HepG2 (cell line): ENCODE data around the gene TTC28. TPM values are rescaled to one million over a fixed set of nuclear protein-coding genes. Genes with fewer than 3 reads are reported as not detected.

Experiments
- ATAC-seq: fragments of 200-7000 bp; cut with Tn5 transposase; 3 replicates; pipeline ENCODE4 v1.9.1; 2020; ENCODE audit warnings: mild to moderate bottlenecking, moderate library complexity
- BruUV-seq: library from RNA; stranded (reverse); fragments of 400-500 nt; replicated peaks from 2 replicates; lab custom pipeline; 2021; lab: Mats Ljungman, UMichigan
- CTCF ChIA-PET: fragments of 300-600 bp; formaldehyde crosslinking; extraction: SDS; loops from one replicate; lab custom pipeline; 2021; ENCODE audit warnings: low total read pairs, inconsistent platforms, low intra/inter-chr PET ratio; lab: Yijun Ruan, JAX
- POLR2A ChIA-PET: fragments of 350-600 bp; sonication (Branson Sonifier 250); formaldehyde crosslinking; loops from one replicate; lab custom pipeline; 2020; ENCODE audit warnings: antibody characterized with exemption, inconsistent platforms; lab: Yijun Ruan, JAX
- DNase-seq: peaks from one replicate; pipeline ENCODE4 v3.0.0-alpha.2; 2015; ENCODE audit warnings: low spot score
- FAIRE-seq: peaks from 3 replicates; lab custom pipeline; 2011; peaks lifted over from hg19 to GRCh38; lab: Jason Lieb, UNC
- H2AFZ ChIP-seq: one replicate; pipeline ENCODE4 v1.6.1; 2011; ENCODE audit warnings: low read length, inconsistent platforms
- H3K27ac ChIP-seq: fragments of 300-600 bp; 3 replicates; pipeline ENCODE4 v1.8.0; 2011; ENCODE audit warnings: mixed run types, mild to moderate bottlenecking, mixed read lengths, low read length, inconsistent platforms; ENCODE audit not compliant: insufficient read depth; ENCODE audit errors: extremely low read length
- H3K27me3 ChIP-seq, 2 experiments: fragments of 200-600 bp in 1 of 2; 2 replicates in 1 of 2; 3 replicates in 1 of 2; pipeline versions ENCODE4 v1.6.0 to v1.8.0; 2011; ENCODE audit warnings: low read length in 2 of 2, mild to moderate bottlenecking in 2 of 2, moderate library complexity in 2 of 2, inconsistent platforms in 1 of 2; ENCODE audit not compliant: insufficient read depth in 2 of 2, control insufficient read depth in 1 of 2
- H3K36me3 ChIP-seq, 2 experiments: fragments of 200-600 bp in 1 of 2; replicated peaks in 1 of 2; 2 replicates in 1 of 2; 3 replicates in 1 of 2; pipeline versions ENCODE4 v1.5.1 to v1.8.0; 2011; ENCODE audit warnings: low read length in 2 of 2, inconsistent platforms in 1 of 2; ENCODE audit not compliant: insufficient read depth in 2 of 2, control insufficient read depth in 1 of 2
- H3K4me1 ChIP-seq: 2 replicates; pipeline ENCODE4 v1.5.1; 2012; ENCODE audit warnings: low read length, inconsistent platforms; ENCODE audit not compliant: insufficient read depth
- H3K4me2 ChIP-seq: 2 replicates; pipeline ENCODE4 v1.6.0; 2011; ENCODE audit warnings: low read depth, low read length, inconsistent platforms
- H3K4me3 ChIP-seq, 3 experiments: fragments of 200-600 bp in 1 of 3; sonication (generic), shearing (Covaris generic) in 1 of 3; replicated peaks in 1 of 3; 2 replicates each; pipeline ENCODE4 v1.5.1; 2011 to 2016; ENCODE audit warnings: low read length in 3 of 3, inconsistent platforms in 2 of 3, low read depth in 2 of 3, mild to moderate bottlenecking in 2 of 3, control low read depth in 1 of 3, mixed read lengths in 1 of 3; ENCODE audit not compliant: insufficient read depth in 1 of 3
- H3K79me2 ChIP-seq: one replicate; pipeline ENCODE4 v1.6.1; 2011; ENCODE audit warnings: low read length, inconsistent platforms; ENCODE audit not compliant: insufficient read depth
- H3K9ac ChIP-seq: 2 replicates; pipeline ENCODE4 v1.6.0; 2011; ENCODE audit warnings: mild to moderate bottlenecking, low read depth, low read length, inconsistent platforms; ENCODE audit not compliant: insufficient read depth
- H3K9me3 ChIP-seq: 2 replicates; pipeline ENCODE4 v1.5.1; 2012; ENCODE audit warnings: mild to moderate bottlenecking, low read length
- H4K20me1 ChIP-seq: 2 replicates; pipeline ENCODE4 v1.6.0; 2011; ENCODE audit warnings: inconsistent platforms, mild to moderate bottlenecking, low read length, moderate library complexity; ENCODE audit not compliant: insufficient read depth
- CBFB ChIP-seq: sonication (generic); formaldehyde crosslinking; IDR thresholded peaks from 2 replicates; pipeline ENCODE4 v1.4.0; 2020; ENCODE audit warnings: missing genetic modification reagents
- HIC2 ChIP-seq: sonication (generic); formaldehyde crosslinking; IDR thresholded peaks from 2 replicates; pipeline ENCODE4 v1.9.0; 2022; ENCODE audit warnings: low read depth, missing genetic modification reagents
- HMGXB3 ChIP-seq: sonication (generic); formaldehyde crosslinking; IDR thresholded peaks from 2 replicates; pipeline ENCODE4 v1.4.0; 2020; ENCODE audit warnings: missing genetic modification reagents, borderline replicate concordance
- NFE2 ChIP-seq: sonication (generic); formaldehyde crosslinking; IDR thresholded peaks from 2 replicates; pipeline ENCODE4 v1.4.0; 2020; ENCODE audit warnings: missing genetic modification reagents
- SIX1 ChIP-seq: sonication (generic); formaldehyde crosslinking; IDR thresholded peaks from 2 replicates; pipeline ENCODE4 v1.4.0; 2020; ENCODE audit warnings: missing genetic modification reagents, borderline replicate concordance
- SP5 ChIP-seq: IDR thresholded peaks from 2 replicates; pipeline ENCODE4 v1.6.1; 2016; ENCODE audit warnings: low read depth, borderline replicate concordance
- ZBTB43 ChIP-seq: sonication (generic); formaldehyde crosslinking; conservative IDR thresholded peaks from 2 replicates; pipeline ENCODE4 v1.4.0; 2020; ENCODE audit warnings: missing genetic modification reagents
- ZFP62 ChIP-seq: sonication (generic); formaldehyde crosslinking; IDR thresholded peaks from 2 replicates; pipeline ENCODE4 v1.4.0; 2020; ENCODE audit warnings: missing genetic modification reagents
- ZKSCAN1 ChIP-seq: fragments of 150-350 bp; IDR thresholded peaks from 2 replicates; pipeline ENCODE4 v1.6.1; 2014; ENCODE audit warnings: low read length
- ZNF256 ChIP-seq: sonication (generic); formaldehyde crosslinking; conservative IDR thresholded peaks from 2 replicates; pipeline ENCODE4 v1.4.0; 2020; ENCODE audit warnings: missing genetic modification reagents
- ZNF260 ChIP-seq: sonication (generic); formaldehyde crosslinking; IDR thresholded peaks from 2 replicates; pipeline ENCODE4 v1.4.0; 2020; ENCODE audit warnings: missing genetic modification reagents, low read depth, mild to moderate bottlenecking, borderline replicate concordance
- ZNF263 ChIP-seq: sonication (generic); formaldehyde crosslinking; IDR thresholded peaks from 2 replicates; pipeline ENCODE4 v1.4.0; 2020; ENCODE audit warnings: missing genetic modification reagents
- ZNF414 ChIP-seq: sonication (generic); formaldehyde crosslinking; IDR thresholded peaks from 2 replicates; pipeline ENCODE4 v1.5.0; 2020; ENCODE audit warnings: missing genetic modification reagents
- WGBS: methylation state at CpG from one replicate; pipeline ENCODE4 v1.1.6; 2017; ENCODE audit warnings: low lambda C conversion rate; 5-methylcytosine and 5-hydroxymethylcytosine counted together
- in situ Hi-C: cut with HindIII; loops from 2 replicates; pipeline ENCODE4 v1.10.0; 2017; ENCODE audit warnings: low pct_unique_long_range_greater_than_20kb; ENCODE audit not compliant: extremely low pct_ligation_motif_present
- intact Hi-C: fragments of 100-400 bp; cut with micrococcal nuclease; formaldehyde crosslinking; loops from one replicate; pipeline ENCODE4 v1.10.0; 2022; ENCODE audit not compliant: unreplicated experiment
- polyA plus RNA-seq, 8 experiments: library from polyadenylated mRNA; depleted of rRNA in 3 of 8; stranded (reverse) in 7 of 8; unstranded in 1 of 8; fragments of >200 nt; fragmentation: Illumina TruSeq in 4 of 8; extraction: Trizol in 4 of 8; gene quantifications; 2 replicates each; pipeline versions ENCODE4 v1.2.1 to v1.2.3, GENCODE V29; 2011 to 2016; ENCODE audit warnings: low read depth in 4 of 8, missing spikeins in 1 of 8, mixed read lengths in 1 of 8; ENCODE audit not compliant: insufficient read depth in 1 of 8
- total RNA-seq, 5 experiments: library from RNA; depleted of rRNA; stranded (reverse); fragments of >200 nt; fragmentation: Illumina TruSeq; extraction: Trizol; gene quantifications; 2 replicates each; pipeline ENCODE4 v1.2.3, GENCODE V29; 2016; ENCODE audit warnings: low read depth in 1 of 5

The TTC28 gene
- total and polyA plus RNA-seq, 2 of the 13 experiments (the other 11 are each of a cell fraction or from before 2014, with no cell fraction given), result 4.2 to 13.1 TPM

GRCh38 chr22:28329186-28330073 is 350.2 kb downstream of the TTC28 start (continued):
- TF ChIP-seq ZKSCAN1 (no peak), ZNF414 (CRISPR knock-in tag) (no peak), HMGXB3 (CRISPR knock-in tag) (no peak)

- in situ Hi-C loops, result no loop called here
- intact Hi-C loops, result no loop called here
- TF ChIP-seq NFE2 (CRISPR knock-in tag), result no peak
- no peak for TF ChIP-seq ZNF256
- TF ChIP-seq SP5 (CRISPR knock-in tag), result no peak
- no peak for TF ChIP-seq ZFP62 (CRISPR knock-in tag)
- TF ChIP-seq CBFB (CRISPR knock-in tag), result no peak
- TF ChIP-seq SIX1 (CRISPR knock-in tag), result no peak
- TF ChIP-seq HIC2, result no peak
- no peak for TF ChIP-seq ZBTB43 (CRISPR knock-in tag)
- TF ChIP-seq ZNF263 (CRISPR knock-in tag), result no peak
- TF ChIP-seq ZNF260 (CRISPR knock-in tag), result no peak
These were observed 350.9 kb downstream of the TTC28 start for GRCh38 chr22:28328756-28329155.

More at GRCh38 chr22:28328756-28329155, 350.9 kb downstream of the TTC28 start:
- H3K9me3 ChIP-seq, result no peaks in the 10 kb centered on the region
- DNase-seq, result no peak
- 97% methylated on average over 1 of the region's 1 CpG for WGBS
- peaks cover 10% of the 10 kb centered on the region; the same call in 1 of the 2 replicates for H3K4me1 ChIP-seq
- no peaks in the 10 kb centered on the region for H3K79me2 ChIP-seq
- peaks cover 3% of the 10 kb centered on the region; the same call in 1 of the 2 replicates for H4K20me1 ChIP-seq
- no peak for ATAC-seq
- no peak overlapping the region for H3K4me2 ChIP-seq
- H2AFZ ChIP-seq, result no peak overlapping the region
- no peak overlapping the region for H3K27ac ChIP-seq
- FAIRE-seq, result no peak
- H3K27me3 ChIP-seq, result no peaks in the 10 kb centered on the region
- ChIA-PET POLR2A (no interaction called here), CTCF (no interaction called here)
- no peaks in the 10 kb centered on the region for H3K36me3 ChIP-seq
- H3K4me3 ChIP-seq, result no peak overlapping the region
- no TSS peak for BruUV-seq
- no peak overlapping the region for H3K9ac ChIP-seq
